RKO (cell line): ENCODE results near the gene MEGF6.
A peak's percentile ranks its signal among the peaks of the same experiment; 100 is the strongest.
"Not testable (repeated sequence)": the region's sequence is repeated elsewhere in the genome, so short reads cannot be mapped to it uniquely, and the experiment has no call there.

Experiments
- DNase-seq: peaks from one replicate; pipeline ENCODE4 v3.0.0-alpha.2; 2016; ENCODE audit warnings: low spot score

MEGF6 gene

GRCh38 chr1:3629561-3630160, 18.4 kb upstream of the MEGF6 start:
- DNase-seq = no peak

GRCh38 chr1:3628445-3628844, 17.1 kb upstream of the MEGF6 start:
- no peak for DNase-seq

GRCh38 chr1:3627515-3628253, 16.4 kb upstream of the MEGF6 start:
- no peak for DNase-seq

GRCh38 chr1:3626025-3626424, 14.7 kb upstream of the MEGF6 start:
- no peak for DNase-seq

GRCh38 chr1:3625151-3625907, 14.0 kb upstream of the MEGF6 start:
- peak; percentile 74 for DNase-seq

GRCh38 chr1:3624200-3625136, 13.2 kb upstream of the MEGF6 start, which contains the start of gene TPRG1L:
TSS of gene TPRG1L (plus strand) at chr1:3625015. CDS start at chr1:3625073, 58 bp downstream.
- peak; percentile 96 for DNase-seq

- DNase-seq = no peak
Measured at GRCh38 chr1:3623441-3624199, 12.3 kb upstream of the MEGF6 start.

- DNase-seq = not testable (repeated sequence)
Measured at GRCh38 chr1:3622102-3622501, 10.8 kb upstream of the MEGF6 start.

- peak; percentile 72 for DNase-seq
Measured at GRCh38 chr1:3621151-3621671, 9.9 kb upstream of the MEGF6 start.

- DNase-seq = no peak
Measured at GRCh38 chr1:3620708-3621107, 9.4 kb upstream of the MEGF6 start.

- DNase-seq = peak; percentile 76
Measured at GRCh38 chr1:3618881-3619671, 7.8 kb upstream of the MEGF6 start.

GRCh38 chr1:3618531-3618880, 7.2 kb upstream of the MEGF6 start:
- DNase-seq = no peak

GRCh38 chr1:3617806-3618345, 6.6 kb upstream of the MEGF6 start:
- no peak for DNase-seq

- DNase-seq = no peak
Measured at GRCh38 chr1:3616861-3617260, 5.6 kb upstream of the MEGF6 start.

- no peak for DNase-seq
Measured at GRCh38 chr1:3614755-3615742, 3.7 kb upstream of the MEGF6 start.

GRCh38 chr1:3612123-3612522, 815 bp upstream of the MEGF6 start:
- DNase-seq = no peak

- no peak for DNase-seq
Measured at GRCh38 chr1:3610527-3611169, 660 bp downstream of the MEGF6 start.
